Tibial nerve (tissue), 4 donors: ENCODE measurements around the gene TBL3. TPM values are rescaled to one million over a fixed set of nuclear protein-coding genes. Genes with fewer than 3 reads are reported as not detected.
"Not testable (repeated sequence)": the region's sequence is repeated elsewhere in the genome, so short reads cannot be mapped to it uniquely, and the experiment has no call there.

Experiments
- DNase-seq, 2 donors: peaks; one replicate each; pipeline ENCODE4 v3.0.0-alpha.2; 2019; ENCODE audit warnings: low spot score in 2 of 2
- H3K27ac ChIP-seq, 4 donors: fragments of 200-600 bp; sonication (generic) in 3 of 4; one replicate each; pipeline ENCODE4 v1.5.1; 2017 to 2019; ENCODE audit warnings: mild to moderate bottlenecking in 1 of 4
- H3K27me3 ChIP-seq, 2 donors: fragments of 200-600 bp; sonication (generic) in 1 of 2; one replicate each; pipeline versions ENCODE4 v1.5.1 to v1.6.0; 2017 to 2019
- H3K36me3 ChIP-seq, 3 donors: fragments of 200-600 bp; sonication (generic); one replicate each; pipeline ENCODE4 v1.5.1; 2018 to 2019
- H3K4me1 ChIP-seq, 4 donors: fragments of 200-600 bp; sonication (generic) in 3 of 4; one replicate each; pipeline ENCODE4 v1.5.1; 2017 to 2019
- H3K4me3 ChIP-seq, 4 donors: fragments of 200-600 bp; sonication (generic) in 3 of 4; one replicate each; pipeline ENCODE4 v1.5.1; 2017 to 2019; ENCODE audit warnings: mild to moderate bottlenecking in 1 of 4, moderate library complexity in 1 of 4
- H3K9me3 ChIP-seq, 4 donors: fragments of 200-600 bp; sonication (generic) in 3 of 4; one replicate each; pipeline ENCODE4 v1.5.1; 2017 to 2019
- CTCF ChIP-seq, 5 experiments: fragments of 200-600 bp in 3 of 5; fragments of 450-650 bp in 2 of 5; sonication (generic) in 3 of 5; IDR thresholded peaks; one replicate each; pipeline ENCODE4 v1.5.1; 2016 to 2019; ENCODE audit warnings: antibody characterized with exemption in 5 of 5, mild to moderate bottlenecking in 3 of 5, moderate library complexity in 2 of 5
- EP300 ChIP-seq, 2 donors: sonication (generic); formaldehyde crosslinking; IDR thresholded peaks; one replicate each; pipeline ENCODE4 v1.6.1; 2017; ENCODE audit warnings: antibody characterized with exemption in 2 of 2, mild to moderate bottlenecking in 1 of 2
- POLR2A ChIP-seq, 2 donors: fragments of 450-650 bp; IDR thresholded peaks; one replicate each; pipeline ENCODE4 v1.6.1; 2017; ENCODE audit warnings: antibody characterized with exemption in 2 of 2, mild to moderate bottlenecking in 2 of 2, moderate library complexity in 2 of 2
- WGBS, 2 donors: methylation state at CpG; one replicate each; pipeline ENCODE4 v1.1.5; 2018; 5-methylcytosine and 5-hydroxymethylcytosine counted together
- total RNA-seq, 4 donors: library from RNA; depleted of rRNA; stranded (reverse); fragments of >200 nt; gene quantifications; one replicate each; pipeline ENCODE4 v1.1.0, GENCODE V29; 2016

The TBL3 gene
- total RNA-seq, 4 donors from 2014 or later, result 37.6 to 70.8 (median 46.2) TPM

GRCh38 chr16:2009164-2009711 is 37.4 kb downstream of the TBL3 start:
- 0 to 3% methylated on average over 12 to 25 of the region's 55 CpGs for WGBS, 2 donors
- Histone ChIP-seq H3K27me3 (no peaks in the 10 kb centered on the region), H3K9me3 (no peaks in the 10 kb centered on the region), H3K4me3 (peak overlapping the region; percentile 68 to 98 (median 74)), H3K4me1 (peaks cover 4 to 58% (median 54%) of the 10 kb centered on the region in 4 donors), H3K36me3 (no peaks in the 10 kb centered on the region), H3K27ac (peak overlapping the region in 3 of 4 donors; percentile 84 to 92 (median 92))
- no peak for TF ChIP-seq EP300 (IDR thresholded peaks at IDR 0.05)
- TF ChIP-seq CTCF (IDR thresholded peaks at IDR 0.05), result no peak
- no peak for TF ChIP-seq POLR2A (IDR thresholded peaks at IDR 0.05)
- DNase-seq, result no peak

- WGBS, 2 donors, result 2 to 3% methylated on average over 15 to 40 of the region's 52 CpGs
- peak within 1 kb of the TSS; percentile 84 to 99 (median 92) for H3K27ac ChIP-seq
- no peaks in the 10 kb centered on the region for H3K27me3 ChIP-seq
- TF ChIP-seq EP300 (IDR thresholded peaks at IDR 0.05) (peak; percentile 69 to 92), POLR2A (IDR thresholded peaks at IDR 0.05) (peak; percentile 85 to 88), CTCF (IDR thresholded peaks at IDR 0.05) (peak in 3 of 5 experiments; percentile 11 to 49 (median 43))
- DNase-seq, result peak; percentile 52 to 65
- H3K4me1 ChIP-seq, result peaks cover 4 to 50% (median 47%) of the 10 kb centered on the region in 4 donors
- H3K36me3 ChIP-seq, result no peaks in the 10 kb centered on the region
- H3K4me3 ChIP-seq, result peak within 1 kb of the TSS; percentile 68 to 98 (median 74)
- no peaks in the 10 kb centered on the region for H3K9me3 ChIP-seq
Measured at GRCh38 chr16:2009791-2010510, 38.1 kb downstream of the TBL3 start, which contains the start of gene ZNF598. Gene ZNF598, minus strand, starts transcription at chr16:2009821.

GRCh38 chr16:2011726-2012125 is 39.9 kb downstream of the TBL3 start:
- not testable (repeated sequence) for DNase-seq, H3K36me3 ChIP-seq, H3K4me3 ChIP-seq, H3K27ac ChIP-seq, H3K27me3 ChIP-seq, H3K9me3 ChIP-seq
- WGBS, 2 donors, result 81 to 91% methylated on average over 9 of the region's 9 CpGs
- H3K4me1 ChIP-seq, result peaks cover 4 to 33% (median 32%) of the 10 kb centered on the region in 4 donors

- WGBS, 2 donors, result 73 to 81% methylated on average over 15 of the region's 15 CpGs
- no peak for DNase-seq
- Histone ChIP-seq H3K27me3 (no peaks in the 10 kb centered on the region), H3K9me3 (no peaks in the 10 kb centered on the region), H3K36me3 (no peaks in the 10 kb centered on the region), H3K4me1 (peaks cover 0 to 15% (median 14%) of the 10 kb centered on the region in 4 donors), H3K27ac (no peak overlapping the region), H3K4me3 (no peak overlapping the region)
- TF ChIP-seq POLR2A (IDR thresholded peaks at IDR 0.05) (no peak), CTCF (IDR thresholded peaks at IDR 0.05) (no peak), EP300 (IDR thresholded peaks at IDR 0.05) (no peak)
Measured at GRCh38 chr16:2013527-2013926, 41.7 kb downstream of the TBL3 start.

GRCh38 chr16:2015117-2015946 is 43.5 kb downstream of the TBL3 start:
- TF ChIP-seq CTCF (IDR thresholded peaks at IDR 0.05) (no peak), POLR2A (IDR thresholded peaks at IDR 0.05) (no peak), EP300 (IDR thresholded peaks at IDR 0.05) (no peak)
- DNase-seq, result no peak

More at GRCh38 chr16:2015117-2015946, 43.5 kb downstream of the TBL3 start:
- H3K9me3 ChIP-seq, result no peaks in the 10 kb centered on the region
- H3K4me1 ChIP-seq, result peaks cover 0 to 17% (median 7%) of the 10 kb centered on the region in 4 donors
- peaks cover 0 to 14% of the 10 kb centered on the region in 2 donors for H3K27me3 ChIP-seq
- 80 to 88% methylated on average over 24 of the region's 24 CpGs for WGBS, 2 donors
- H3K36me3 ChIP-seq, result no peaks in the 10 kb centered on the region
- H3K4me3 ChIP-seq, result no peak overlapping the region
- no peak overlapping the region for H3K27ac ChIP-seq
